ENCODE results near the gene FAM174C.

FAM174C gene

DNA sequence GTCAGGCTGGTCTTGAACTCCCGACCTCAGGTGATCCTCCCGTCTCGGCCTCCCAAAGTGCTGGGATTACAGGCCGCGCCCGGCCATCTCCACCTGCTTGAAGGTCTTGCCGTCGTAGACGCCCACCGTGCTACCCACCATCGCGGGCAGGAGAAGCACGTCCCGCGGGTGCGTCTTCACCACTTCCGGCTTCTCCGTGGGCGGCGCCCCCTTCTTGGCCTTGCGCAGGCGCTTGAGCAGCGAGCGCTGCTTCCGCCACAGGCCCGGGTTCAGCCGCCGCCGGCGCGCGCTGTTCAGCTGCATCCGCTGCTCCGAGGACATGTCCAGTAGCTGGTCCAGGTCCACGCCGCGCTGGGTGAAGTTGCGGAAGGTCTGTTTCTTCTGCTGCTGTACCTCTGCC is 32.0 kb downstream of the FAM174C start:
- peaks cover 5% of the 10 kb centered on the region; the same call in 1 of the 2 replicates for H3K27me3 ChIP-seq (ENCODE audit: insufficient read depth, low read length)
- no peak overlapping the region for H3K9ac ChIP-seq (ENCODE audit: low read length)
- no peak overlapping the region for H3K4me2 ChIP-seq (ENCODE audit: low read length)
- no peaks in the 10 kb centered on the region for H3K4me1 ChIP-seq (ENCODE audit: insufficient read depth, low read length, severe bottlenecking)
- no peaks in the 10 kb centered on the region for H4K20me1 ChIP-seq (ENCODE audit: insufficient read depth, low read length)
- no peaks in the 10 kb centered on the region for H3K9me2 ChIP-seq (ENCODE audit: low read depth, low read length)
- no peak for TF ChIP-seq EZH2 (IDR thresholded peaks at IDR 0.05; ENCODE audit: borderline replicate concordance, low read length)
- H3K4me3 ChIP-seq (ENCODE audit: low read depth, low read length, poor library complexity, severe bottlenecking), result no peak overlapping the region
- no peaks in the 10 kb centered on the region for H3K79me2 ChIP-seq (ENCODE audit: insufficient read depth, low read length)
- H2AFZ ChIP-seq (ENCODE audit: low read length), result no peak overlapping the region
- H3K27ac ChIP-seq (ENCODE audit: low read depth, low read length, poor library complexity, severe bottlenecking), result no peak overlapping the region
- no peaks in the 10 kb centered on the region for H3F3A ChIP-seq (ENCODE audit: insufficient read depth, low read length)
- no peaks in the 10 kb centered on the region for H3K36me3 ChIP-seq (ENCODE audit: insufficient read depth, low read length)
- no peaks in the 10 kb centered on the region for H3K9me3 ChIP-seq (ENCODE audit: low read length)

DNA sequence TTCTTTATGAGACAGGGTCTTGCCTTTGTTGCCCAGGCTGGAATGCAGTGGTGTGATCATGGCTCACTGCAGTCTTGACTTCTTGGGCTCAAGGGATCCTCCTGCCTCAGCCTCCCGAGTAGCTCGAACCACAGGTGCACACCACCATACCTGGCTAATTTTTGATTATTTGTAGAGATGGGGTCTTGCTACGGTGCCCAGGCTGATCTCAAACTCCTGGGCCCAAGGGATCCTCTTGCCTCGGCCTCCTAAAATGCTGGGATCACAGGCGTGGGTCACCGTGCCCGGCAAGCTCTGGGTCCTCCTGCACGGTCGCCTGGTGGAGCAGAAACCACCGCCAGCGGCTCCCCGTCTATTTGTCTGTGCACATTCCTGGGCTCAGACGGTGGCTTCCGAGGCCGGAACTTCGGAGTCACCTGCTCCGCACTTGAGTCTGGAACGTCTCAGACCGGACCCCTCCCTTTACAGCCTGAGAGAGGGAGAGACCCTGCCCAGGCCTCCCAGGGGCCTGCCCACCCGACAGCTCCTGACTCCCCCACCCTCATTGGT is 32.5 kb downstream of the FAM174C start:
- Histone ChIP-seq H3K4me2 (ENCODE audit: low read length) (no peak overlapping the region), H3K9me2 (ENCODE audit: low read depth, low read length) (no peaks in the 10 kb centered on the region), H4K20me1 (ENCODE audit: insufficient read depth, low read length) (no peaks in the 10 kb centered on the region), H3K27ac (ENCODE audit: low read depth, low read length, poor library complexity, severe bottlenecking) (no peak overlapping the region), H3K4me1 (ENCODE audit: insufficient read depth, low read length, severe bottlenecking) (no peaks in the 10 kb centered on the region), H2AFZ (ENCODE audit: low read length) (no peak overlapping the region), H3K79me2 (ENCODE audit: insufficient read depth, low read length) (no peaks in the 10 kb centered on the region), H3K36me3 (ENCODE audit: insufficient read depth, low read length) (no peaks in the 10 kb centered on the region), H3F3A (ENCODE audit: insufficient read depth, low read length) (no peaks in the 10 kb centered on the region), H3K9me3 (ENCODE audit: low read length) (no peaks in the 10 kb centered on the region), H3K4me3 (ENCODE audit: low read depth, low read length, poor library complexity, severe bottlenecking) (no peak overlapping the region), H3K27me3 (ENCODE audit: insufficient read depth, low read length) (peaks cover 5% of the 10 kb centered on the region; the same call in 1 of the 2 replicates), H3K9ac (ENCODE audit: low read length) (no peak overlapping the region)
- no peak for TF ChIP-seq EZH2 (IDR thresholded peaks at IDR 0.05; ENCODE audit: borderline replicate concordance, low read length)
- TF ChIP-seq, protein P1, sequence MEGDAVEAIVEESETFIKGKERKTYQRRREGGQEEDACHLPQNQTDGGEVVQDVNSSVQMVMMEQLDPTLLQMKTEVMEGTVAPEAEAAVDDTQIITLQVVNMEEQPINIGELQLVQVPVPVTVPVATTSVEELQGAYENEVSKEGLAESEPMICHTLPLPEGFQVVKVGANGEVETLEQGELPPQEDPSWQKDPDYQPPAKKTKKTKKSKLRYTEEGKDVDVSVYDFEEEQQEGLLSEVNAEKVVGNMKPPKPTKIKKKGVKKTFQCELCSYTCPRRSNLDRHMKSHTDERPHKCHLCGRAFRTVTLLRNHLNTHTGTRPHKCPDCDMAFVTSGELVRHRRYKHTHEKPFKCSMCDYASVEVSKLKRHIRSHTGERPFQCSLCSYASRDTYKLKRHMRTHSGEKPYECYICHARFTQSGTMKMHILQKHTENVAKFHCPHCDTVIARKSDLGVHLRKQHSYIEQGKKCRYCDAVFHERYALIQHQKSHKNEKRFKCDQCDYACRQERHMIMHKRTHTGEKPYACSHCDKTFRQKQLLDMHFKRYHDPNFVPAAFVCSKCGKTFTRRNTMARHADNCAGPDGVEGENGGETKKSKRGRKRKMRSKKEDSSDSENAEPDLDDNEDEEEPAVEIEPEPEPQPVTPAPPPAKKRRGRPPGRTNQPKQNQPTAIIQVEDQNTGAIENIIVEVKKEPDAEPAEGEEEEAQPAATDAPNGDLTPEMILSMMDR (IDR thresholded peaks at IDR 0.05; ENCODE audit: low read length), result no peak

DNA sequence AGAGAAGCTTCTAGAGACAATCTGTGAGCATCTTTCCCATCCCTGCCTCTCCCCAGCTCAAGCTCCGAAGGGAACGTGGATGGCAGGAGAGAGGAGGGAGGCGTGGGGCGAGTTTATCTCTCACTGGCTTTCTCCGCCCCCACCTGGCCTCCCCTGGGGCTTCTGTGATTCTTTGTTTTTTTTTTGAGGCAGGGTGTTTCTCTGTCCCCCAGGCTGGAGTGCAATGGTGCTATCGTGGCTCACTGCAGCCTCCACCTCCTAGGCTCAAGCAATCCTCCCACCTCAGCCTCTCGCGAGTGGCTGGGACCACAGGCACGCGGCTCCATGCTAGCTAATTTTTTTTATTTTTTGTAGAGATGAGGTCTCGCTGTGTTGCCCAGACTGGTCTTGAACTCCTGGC is 33.4 kb downstream of the FAM174C start:
- Histone ChIP-seq H3K4me3 (ENCODE audit: low read depth, low read length, poor library complexity, severe bottlenecking) (no peak overlapping the region), H3K4me2 (ENCODE audit: low read length) (no peak overlapping the region), H3K27ac (ENCODE audit: low read depth, low read length, poor library complexity, severe bottlenecking) (no peak overlapping the region), H3K79me2 (ENCODE audit: insufficient read depth, low read length) (no peaks in the 10 kb centered on the region), H3K4me1 (ENCODE audit: insufficient read depth, low read length, severe bottlenecking) (no peaks in the 10 kb centered on the region), H3K9ac (ENCODE audit: low read length) (no peak overlapping the region), H3K36me3 (ENCODE audit: insufficient read depth, low read length) (no peaks in the 10 kb centered on the region), H4K20me1 (ENCODE audit: insufficient read depth, low read length) (no peaks in the 10 kb centered on the region), H3K9me3 (ENCODE audit: low read length) (no peaks in the 10 kb centered on the region), H3K27me3 (ENCODE audit: insufficient read depth, low read length) (peaks cover 5% of the 10 kb centered on the region; the same call in 1 of the 2 replicates), H3K9me2 (ENCODE audit: low read depth, low read length) (no peaks in the 10 kb centered on the region), H3F3A (ENCODE audit: insufficient read depth, low read length) (no peaks in the 10 kb centered on the region), H2AFZ (ENCODE audit: low read length) (no peak overlapping the region)
- no peak for TF ChIP-seq EZH2 (IDR thresholded peaks at IDR 0.05; ENCODE audit: borderline replicate concordance, low read length)
- TF ChIP-seq, protein P1 (IDR thresholded peaks at IDR 0.05; ENCODE audit: low read length), result no peak

All from OCI-LY1 (cell line).